NT2/D1 (cell line): ENCODE data around the gene SH3BP1.

Source experiments
- DNase-seq: peaks from one replicate; pipeline ENCODE4 v3.0.0-alpha.2; 2011; ENCODE audit warnings: low read depth, low spot score
- H3K27me3 ChIP-seq: 2 replicates; pipeline ENCODE4 v1.6.0; 2011; ENCODE audit warnings: mild to moderate bottlenecking; ENCODE audit not compliant: insufficient read length, insufficient read depth
- H3K36me3 ChIP-seq: 2 replicates; pipeline ENCODE4 v1.6.1; 2011; ENCODE audit warnings: mild to moderate bottlenecking, low read length, mixed read lengths; ENCODE audit not compliant: insufficient read depth, insufficient read length
- H3K4me1 ChIP-seq: 2 replicates; pipeline ENCODE4 v1.5.1; 2011; ENCODE audit not compliant: insufficient read depth, insufficient read length
- H3K4me3 ChIP-seq: 2 replicates; pipeline ENCODE4 v1.5.1; 2011; ENCODE audit warnings: low read depth; ENCODE audit not compliant: insufficient read length
- H3K9ac ChIP-seq: 2 replicates; pipeline ENCODE4 v1.6.0; 2011; ENCODE audit warnings: low read depth; ENCODE audit not compliant: insufficient read length
- H3K9me3 ChIP-seq: 2 replicates; pipeline ENCODE4 v1.5.1; 2011; ENCODE audit warnings: mild to moderate bottlenecking, low read length; ENCODE audit not compliant: insufficient read depth
- SUZ12 ChIP-seq: IDR thresholded peaks from 2 replicates; pipeline ENCODE4 v1.6.1; 2011; ENCODE audit not compliant: insufficient read length, insufficient read depth; ENCODE audit errors: extremely low read depth
- YY1 ChIP-seq: IDR thresholded peaks from 2 replicates; pipeline ENCODE4 v1.6.1; 2011; ENCODE audit not compliant: insufficient read length, insufficient read depth
- ZNF274 ChIP-seq: IDR thresholded peaks from 2 replicates; pipeline ENCODE4 v1.6.1; 2011; ENCODE audit warnings: mild to moderate bottlenecking, low read depth, low read length

SH3BP1 gene

DNA sequence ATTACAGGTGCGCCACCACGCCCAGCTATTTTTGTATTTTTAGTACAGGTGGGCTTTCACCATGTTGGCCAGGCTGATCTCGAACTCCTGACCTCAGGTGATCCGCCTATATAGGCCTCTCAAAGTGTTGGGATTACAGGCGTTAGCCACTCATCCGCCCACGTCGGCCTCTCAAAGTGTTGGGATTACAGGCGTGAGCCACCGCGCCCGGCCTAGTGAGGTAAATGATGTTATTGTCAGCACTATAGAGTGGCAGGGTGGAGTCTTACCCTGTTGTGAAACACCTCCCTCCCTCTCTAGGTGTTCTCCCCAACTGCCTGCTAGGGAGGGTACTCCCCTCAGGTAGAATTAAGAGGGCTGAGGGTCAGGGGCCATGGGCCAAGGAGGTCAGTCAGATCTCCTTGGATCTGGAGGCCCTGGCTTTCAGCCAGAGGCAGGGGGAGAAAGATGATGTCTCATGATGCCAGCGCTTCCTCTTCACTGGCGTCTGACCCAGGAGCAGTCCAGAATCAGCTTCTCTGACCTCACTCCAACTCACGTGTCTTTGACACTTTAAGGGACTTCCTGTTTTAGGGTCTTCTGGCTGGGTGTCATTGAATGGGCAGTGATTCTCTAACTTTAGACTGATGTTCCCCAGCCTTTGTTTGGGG lies 28.9 kb upstream of the SH3BP1 start:
- Histone ChIP-seq H3K27me3 (no peaks in the 10 kb centered on the region), H3K9ac (peak overlapping the region; percentile 50), H3K36me3 (peaks cover 16% of the 10 kb centered on the region), H3K9me3 (no peaks in the 10 kb centered on the region), H3K4me3 (no peak overlapping the region), H3K4me1 (peaks cover 3% of the 10 kb centered on the region)
- TF ChIP-seq ZNF274 = no peak
- no peak for TF ChIP-seq YY1
- no peak for TF ChIP-seq SUZ12
- no peak for DNase-seq

DNA sequence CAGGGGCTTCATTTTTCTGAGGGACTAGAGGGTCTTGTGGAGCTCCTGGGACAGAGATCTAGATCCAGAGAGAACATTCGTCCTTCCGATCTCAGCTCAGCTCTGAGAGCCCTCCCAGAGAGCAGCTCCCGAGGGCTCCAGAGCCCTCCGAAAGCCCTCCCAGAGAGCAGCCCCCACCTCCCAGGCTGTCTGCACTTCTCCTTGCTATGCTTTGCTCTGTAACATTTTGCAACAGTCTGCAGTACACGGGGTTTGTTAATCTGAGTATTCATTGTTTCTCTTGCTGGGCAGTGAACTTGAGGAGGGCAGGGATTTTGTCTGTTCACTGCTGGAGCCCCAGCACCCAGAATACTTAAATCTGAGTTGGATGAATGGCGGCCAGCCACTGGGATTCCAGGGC lies 28.3 kb upstream of the SH3BP1 start:
- no peak for DNase-seq
- no peak overlapping the region for H3K9ac ChIP-seq

DNA sequence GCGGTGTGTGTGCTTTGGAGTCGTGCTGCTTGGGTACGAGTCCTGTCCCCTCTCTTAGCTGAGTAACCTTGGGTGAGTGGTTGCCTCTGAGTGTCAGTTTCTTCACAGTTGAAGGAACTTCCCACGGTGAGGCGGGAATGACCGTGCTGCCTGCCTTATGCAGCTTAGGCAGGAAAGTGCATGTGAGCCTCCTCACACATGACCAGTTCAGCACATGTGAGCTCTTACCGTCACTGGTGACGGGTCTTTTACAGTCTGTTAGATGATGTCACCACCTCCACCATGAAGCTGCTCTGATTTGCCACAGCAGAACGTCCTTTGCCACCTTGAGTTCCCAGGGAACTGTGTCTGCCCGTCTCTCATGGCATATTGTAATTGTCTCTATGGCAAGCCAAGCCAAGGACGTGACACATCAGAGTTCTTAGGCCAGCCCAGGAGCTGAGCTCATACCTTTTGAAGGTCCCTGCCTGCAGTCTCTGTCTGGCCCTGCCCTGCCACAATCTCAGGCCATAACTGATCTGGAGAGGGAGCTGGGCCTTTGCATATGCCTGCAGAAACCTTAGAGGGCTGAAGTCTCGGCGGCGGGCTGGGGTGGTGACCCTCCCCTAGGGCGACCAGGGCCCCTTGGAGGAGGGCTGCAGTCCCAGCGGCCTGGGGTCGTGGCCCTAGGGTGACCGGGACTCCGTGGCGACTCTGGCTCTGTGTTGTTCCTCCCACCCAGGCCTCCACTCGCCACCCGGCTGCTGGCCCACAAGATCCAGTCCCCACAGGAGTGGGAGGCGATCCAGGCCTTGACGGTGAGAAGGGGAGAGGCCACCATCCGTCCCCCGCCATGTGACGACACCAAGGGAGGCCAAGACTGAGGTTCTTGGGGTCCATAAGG lies 23.0 kb upstream of the SH3BP1 start:
- H3K36me3 ChIP-seq = peaks cover 60% of the 10 kb centered on the region
- no peak for DNase-seq

More for the DNA sequence above, 28.3 kb upstream of the SH3BP1 start:
- H3K4me1 ChIP-seq = peaks cover 3% of the 10 kb centered on the region
- no peaks in the 10 kb centered on the region for H3K27me3 ChIP-seq
- H3K36me3 ChIP-seq = peaks cover 19% of the 10 kb centered on the region
- no peak overlapping the region for H3K4me3 ChIP-seq
- no peak for TF ChIP-seq SUZ12
- no peak for TF ChIP-seq ZNF274
- TF ChIP-seq YY1 = no peak
- H3K9me3 ChIP-seq = no peaks in the 10 kb centered on the region

DNA sequence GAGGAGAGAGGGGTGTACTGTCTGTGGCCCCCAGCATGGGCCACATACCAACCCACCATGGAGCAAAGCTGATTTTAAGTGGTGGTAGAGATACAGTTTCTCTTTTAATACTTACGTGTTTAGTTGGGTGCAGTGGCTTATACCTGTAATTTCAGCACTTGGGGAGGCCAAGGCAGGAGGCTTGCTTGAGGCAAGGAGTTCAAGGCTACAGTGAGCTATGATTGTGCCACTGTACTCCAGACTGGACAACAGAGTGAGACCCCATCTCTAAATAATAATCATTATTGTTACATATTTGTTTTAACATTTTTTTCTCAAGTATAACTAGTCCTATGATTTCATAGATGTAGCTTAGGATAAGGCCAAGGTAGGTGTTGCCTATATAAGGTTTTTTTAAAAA lies 22.0 kb upstream of the SH3BP1 start:
- TF ChIP-seq ZNF274 = no peak
- no peak for TF ChIP-seq YY1
- TF ChIP-seq SUZ12 = no peak
- no peak overlapping the region for H3K9ac ChIP-seq
- H3K9me3 ChIP-seq = no peaks in the 10 kb centered on the region
- no peak overlapping the region for H3K4me3 ChIP-seq
- H3K4me1 ChIP-seq = peaks cover 3% of the 10 kb centered on the region
- peaks cover 62% of the 10 kb centered on the region for H3K36me3 ChIP-seq
- H3K27me3 ChIP-seq = no peaks in the 10 kb centered on the region
- no peak for DNase-seq

More for the DNA sequence above, 23.0 kb upstream of the SH3BP1 start:
- Histone ChIP-seq H3K4me3 (no peak overlapping the region), H3K4me1 (peaks cover 3% of the 10 kb centered on the region), H3K9ac (no peak overlapping the region), H3K27me3 (no peaks in the 10 kb centered on the region), H3K9me3 (no peaks in the 10 kb centered on the region)
- no peak for TF ChIP-seq SUZ12
- TF ChIP-seq YY1 = no peak
- no peak for TF ChIP-seq ZNF274

DNA sequence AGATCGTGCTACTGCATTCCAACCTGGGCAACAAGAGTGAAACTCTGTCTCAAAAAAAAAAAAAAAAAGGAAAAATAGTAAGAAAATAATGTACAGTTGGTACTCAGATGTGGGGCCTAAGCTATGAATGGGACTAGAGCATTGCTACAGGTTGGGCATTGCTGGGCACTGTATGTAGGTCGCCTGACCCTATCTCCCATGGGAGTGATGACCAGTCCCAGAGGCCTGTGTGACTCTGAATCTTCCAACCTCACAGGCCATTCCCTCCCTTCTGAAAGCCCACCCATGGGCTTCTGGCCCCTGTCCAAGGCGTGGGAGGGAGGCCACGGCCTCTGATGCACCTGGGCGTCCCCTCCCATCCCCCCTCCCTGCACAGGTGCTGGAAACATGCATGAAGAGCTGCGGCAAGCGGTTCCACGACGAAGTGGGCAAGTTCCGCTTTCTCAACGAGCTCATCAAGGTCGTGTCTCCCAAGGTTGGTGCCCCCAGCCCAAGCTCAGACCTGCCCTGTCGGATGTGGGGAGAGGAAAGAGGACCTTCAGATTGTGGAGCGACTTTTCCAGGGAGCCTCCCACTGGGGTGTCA lies 21.3 kb upstream of the SH3BP1 start:
- Histone ChIP-seq H3K36me3 (peaks cover 64% of the 10 kb centered on the region), H3K9me3 (no peaks in the 10 kb centered on the region), H3K9ac (no peak overlapping the region), H3K27me3 (no peaks in the 10 kb centered on the region), H3K4me3 (no peak overlapping the region), H3K4me1 (no peaks in the 10 kb centered on the region)
- TF ChIP-seq SUZ12 = no peak
- DNase-seq = no peak

DNA sequence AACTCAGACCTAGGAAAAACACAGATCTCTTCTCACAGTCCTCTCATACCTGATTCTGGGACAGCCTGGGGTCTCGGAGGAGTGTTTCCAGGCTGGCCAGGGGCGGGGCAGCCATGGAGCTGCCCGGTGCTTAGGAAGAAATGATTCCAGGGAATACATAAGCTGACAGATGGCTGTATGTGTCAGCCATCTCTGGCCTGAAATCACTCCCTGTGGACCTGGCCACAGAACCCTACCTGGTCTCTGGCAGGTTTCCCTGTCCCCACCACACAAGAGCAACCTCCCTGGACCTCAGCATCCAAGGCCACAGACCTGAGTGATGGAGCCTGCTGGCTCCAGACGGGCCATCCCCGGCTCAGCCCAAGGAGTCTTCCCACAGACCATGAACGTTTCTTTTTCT lies 20.8 kb upstream of the SH3BP1 start:
- Histone ChIP-seq H3K9me3 (no peaks in the 10 kb centered on the region), H3K9ac (no peak overlapping the region), H3K4me3 (no peak overlapping the region), H3K4me1 (peaks cover under 1% of the 10 kb centered on the region), H3K27me3 (no peaks in the 10 kb centered on the region), H3K36me3 (peaks cover 67% of the 10 kb centered on the region)
- no peak for TF ChIP-seq ZNF274
- no peak for TF ChIP-seq YY1
- no peak for TF ChIP-seq SUZ12
- DNase-seq = no peak

DNA sequence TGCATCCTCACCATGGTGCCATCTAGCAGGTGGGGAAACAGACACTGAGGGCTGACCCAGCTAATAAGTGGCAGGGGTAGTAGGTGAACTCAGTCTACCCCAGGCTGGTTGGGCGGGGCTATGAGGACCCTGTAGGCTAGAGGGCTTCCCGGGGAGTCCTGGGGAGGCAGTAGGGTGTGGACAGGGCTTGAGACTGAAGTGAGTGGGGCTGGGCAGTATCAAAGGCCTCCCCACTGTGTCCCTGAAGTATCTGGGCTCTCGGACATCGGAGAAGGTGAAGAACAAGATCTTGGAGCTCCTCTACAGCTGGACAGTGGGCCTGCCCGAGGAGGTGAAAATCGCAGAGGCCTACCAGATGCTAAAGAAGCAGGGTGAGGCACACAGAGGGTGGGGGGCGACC lies 19.5 kb upstream of the SH3BP1 start:
- TF ChIP-seq SUZ12 (no peak), YY1 (no peak), ZNF274 (no peak)
- no peak overlapping the region for H3K4me3 ChIP-seq

More for the DNA sequence above, 19.5 kb upstream of the SH3BP1 start:
- Histone ChIP-seq H3K36me3 (peaks cover 67% of the 10 kb centered on the region), H3K9ac (no peak overlapping the region), H3K4me1 (peaks cover 7% of the 10 kb centered on the region), H3K9me3 (no peaks in the 10 kb centered on the region), H3K27me3 (no peaks in the 10 kb centered on the region)
- DNase-seq = no peak
